HUDEP-2 (cell line): Measurements from ENCODE around the gene TRIM44.
"Not testable (repeated sequence)": the region's sequence is repeated elsewhere in the genome, so short reads cannot be mapped to it uniquely, and the experiment has no call there.

Experiments
- DNase-seq, 76 experiments: peaks; one replicate each; lab custom pipeline; 2025; ENCODE audit not compliant: unreplicated experiment in 76 of 76; lab: John Stamatoyannopoulos, UW

The TRIM44 gene

DNA sequence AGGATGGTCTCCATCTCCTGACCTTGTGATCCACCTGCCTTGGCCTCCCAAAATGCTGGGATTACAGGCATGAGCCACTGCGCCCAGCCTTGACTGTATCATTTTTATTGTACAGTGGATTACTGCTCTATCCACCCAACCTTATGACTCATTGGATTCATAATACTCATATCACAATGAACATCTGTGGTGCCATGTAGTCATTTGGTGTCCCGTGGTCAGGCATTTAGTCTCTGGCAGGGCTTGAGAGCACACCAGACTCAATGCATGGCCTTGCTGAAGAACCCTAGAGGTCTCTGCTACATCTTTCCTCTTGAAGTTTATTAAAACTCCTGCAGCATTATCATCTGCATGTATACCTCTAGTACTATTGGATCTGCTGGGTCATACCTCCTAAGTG, 183.3 kb downstream of the TRIM44 start:
- peak in 57 of 76 experiments; percentile 3 to 80 (median 39) for DNase-seq

DNA sequence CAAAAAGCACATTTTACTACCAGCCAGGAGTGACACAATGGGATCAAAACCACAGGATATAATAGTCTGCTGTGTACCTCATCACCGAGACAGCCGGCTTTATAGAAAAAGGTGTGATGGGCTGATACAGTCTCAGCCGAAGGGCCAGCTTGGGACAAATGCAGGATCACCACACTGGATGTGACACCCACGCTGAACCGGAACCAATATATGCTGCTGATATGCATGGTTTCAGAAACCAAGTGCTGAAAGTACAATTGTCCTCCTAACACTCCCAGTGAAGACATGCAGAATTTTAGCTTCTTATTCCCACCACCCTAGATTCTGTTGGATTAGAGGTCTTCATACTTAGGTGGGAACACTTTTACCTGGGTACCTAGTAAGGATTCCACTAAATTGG, 184.3 kb downstream of the TRIM44 start:
- no peak for DNase-seq

DNA sequence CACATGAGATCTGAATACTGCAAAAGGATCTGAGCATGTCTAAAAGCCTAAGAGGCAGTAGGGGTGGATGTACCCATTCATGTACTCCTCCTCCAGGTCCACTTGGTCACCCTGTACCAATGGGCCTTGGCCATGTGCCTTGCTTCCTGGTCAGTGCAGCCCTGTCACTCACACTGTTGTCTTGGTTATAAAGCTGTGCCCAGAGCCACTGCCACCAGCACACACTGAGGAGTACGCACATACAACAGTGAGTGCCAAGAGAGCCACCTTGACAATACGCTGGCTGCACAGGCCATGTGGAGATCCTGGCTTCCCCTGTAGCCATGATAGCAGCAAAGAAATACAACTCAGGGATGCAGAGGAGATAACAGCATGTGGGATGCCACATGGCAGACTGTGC, 184.9 kb downstream of the TRIM44 start:
- DNase-seq = no peak

DNA sequence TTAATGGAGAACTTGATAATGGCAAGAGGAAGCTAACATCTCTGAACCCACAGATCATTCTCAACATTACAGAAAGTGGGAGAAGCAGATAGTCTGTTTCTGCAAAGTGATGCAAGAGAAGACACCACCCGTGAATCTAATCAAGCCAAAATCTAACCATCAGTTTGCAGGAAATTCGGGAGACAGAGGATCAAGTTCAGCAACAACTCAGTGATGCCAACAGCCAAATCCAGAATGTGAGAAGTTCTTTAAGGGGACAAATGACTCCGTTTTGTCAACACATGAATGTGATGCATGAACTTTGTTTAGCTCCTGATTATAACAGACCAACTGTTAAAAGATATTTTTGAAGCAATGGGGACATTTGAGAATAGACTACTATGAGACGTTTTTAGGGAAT, 186.0 kb downstream of the TRIM44 start:
- no peak for DNase-seq

DNA sequence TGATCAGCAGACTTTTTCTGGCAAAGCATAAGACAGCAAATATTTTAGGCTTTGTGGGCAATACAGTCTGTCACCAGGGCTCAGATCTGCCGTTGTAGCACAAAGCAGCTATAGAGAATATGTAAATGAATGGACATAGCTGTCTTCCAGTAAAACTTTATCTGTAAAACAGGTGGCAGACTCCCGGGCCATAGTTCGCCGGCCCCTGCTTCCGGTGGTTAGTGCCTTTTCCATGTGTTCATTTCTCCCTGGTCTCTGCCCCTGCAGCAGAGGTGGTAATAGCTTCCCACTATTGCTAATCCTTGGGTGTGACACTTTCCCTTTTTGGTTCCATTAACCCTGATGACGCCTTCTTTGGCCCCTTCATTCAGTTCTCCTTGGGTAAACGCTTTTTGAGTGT, 187.6 kb downstream of the TRIM44 start:
- no peak for DNase-seq

DNA sequence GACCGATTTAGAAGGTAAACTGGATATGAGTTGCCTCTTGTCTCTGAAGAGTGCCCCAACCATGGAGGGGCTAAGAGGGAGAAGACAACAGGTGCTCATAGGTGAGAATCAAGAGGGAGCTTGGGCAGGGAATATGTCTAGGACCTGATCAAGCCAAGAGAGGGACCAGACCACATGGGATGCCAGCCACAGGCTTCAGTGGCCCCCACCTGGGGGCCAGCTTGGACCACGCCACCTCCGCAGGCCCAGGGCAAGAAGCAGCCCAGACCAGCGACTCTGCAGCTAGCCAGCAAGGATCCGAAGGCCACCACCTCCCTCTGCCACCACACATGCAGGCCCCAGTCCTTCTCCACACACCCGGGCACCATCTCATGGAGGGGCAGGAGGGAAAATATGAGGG, 188.8 kb downstream of the TRIM44 start:
- no peak for DNase-seq

DNA sequence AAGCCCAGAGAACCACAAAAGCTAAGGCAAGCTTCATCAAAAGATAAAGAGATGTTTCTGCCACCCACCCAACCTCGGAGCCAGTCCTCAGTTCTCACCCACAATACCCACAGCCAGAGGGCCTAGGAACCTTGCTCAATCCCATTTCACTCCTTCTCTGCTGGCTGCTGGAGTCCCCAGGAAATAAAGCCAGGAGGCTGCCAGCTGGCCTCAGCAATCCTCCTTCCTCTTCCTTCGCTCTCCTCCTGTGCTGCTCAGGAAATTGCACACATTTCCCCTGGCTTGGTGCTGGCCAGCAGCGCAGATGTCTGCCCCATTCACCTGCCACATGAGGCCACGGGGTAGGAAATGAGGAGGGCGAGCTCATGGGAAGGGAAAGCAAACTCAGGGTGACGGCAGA, 189.5 kb downstream of the TRIM44 start:
- DNase-seq = no peak

DNA sequence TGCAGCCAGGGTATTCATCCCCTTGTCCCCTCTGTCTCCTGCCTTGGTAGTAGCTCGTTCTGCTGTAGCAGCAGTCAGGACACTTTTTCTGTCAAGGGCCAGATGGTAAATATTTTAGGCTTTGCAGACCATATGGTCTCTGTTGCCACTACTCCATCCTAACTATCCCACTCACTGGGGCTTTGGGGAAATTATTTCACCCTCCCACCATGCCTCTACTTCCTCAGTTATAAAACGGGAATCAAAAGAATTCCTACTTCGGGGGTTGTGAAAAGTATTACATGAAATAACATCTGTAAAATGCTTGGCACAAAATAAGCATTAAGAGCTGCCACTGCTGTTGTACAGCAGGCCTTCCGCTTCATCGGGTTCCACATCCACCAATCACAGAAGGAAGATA, 191.4 kb downstream of the TRIM44 start:
- no peak for DNase-seq

DNA sequence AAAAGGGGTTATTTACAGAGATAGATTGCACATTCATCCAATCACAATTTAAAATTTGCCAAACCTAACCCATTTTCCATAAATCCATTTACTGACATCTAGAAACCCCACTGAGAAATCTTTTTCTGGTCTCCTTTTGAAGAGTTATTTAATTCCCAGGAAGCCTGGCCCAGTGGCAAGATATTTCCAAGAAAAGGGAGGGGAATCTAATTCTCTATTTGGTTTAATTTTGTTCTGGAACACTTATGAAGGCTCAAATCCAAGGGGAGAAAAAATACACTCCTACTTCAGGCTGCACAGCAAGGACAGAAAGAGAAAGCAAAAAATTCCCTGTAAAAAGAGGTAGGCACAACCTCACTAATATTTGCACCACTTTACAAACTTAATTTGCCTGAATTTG, 193.1 kb downstream of the TRIM44 start:
- no peak for DNase-seq

DNA sequence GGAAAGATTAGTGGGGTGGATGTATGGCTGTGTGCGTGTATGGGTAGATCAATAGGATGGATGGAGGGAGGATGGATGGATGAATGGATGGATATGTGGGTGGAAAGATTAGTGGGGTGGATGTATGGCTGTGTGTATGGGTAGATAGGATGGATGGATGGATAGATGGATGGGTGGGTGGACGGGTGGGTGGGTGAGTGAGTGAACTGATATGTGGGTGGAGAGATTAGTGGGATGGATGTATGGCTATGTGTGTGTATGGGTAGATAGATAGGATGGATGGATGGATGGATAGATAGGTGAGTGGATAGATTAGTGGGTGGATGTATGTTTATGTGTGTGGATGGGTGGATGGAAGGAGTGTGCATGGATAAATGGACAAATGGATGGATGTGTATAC, 193.7 kb downstream of the TRIM44 start:
- no peak for DNase-seq

DNA sequence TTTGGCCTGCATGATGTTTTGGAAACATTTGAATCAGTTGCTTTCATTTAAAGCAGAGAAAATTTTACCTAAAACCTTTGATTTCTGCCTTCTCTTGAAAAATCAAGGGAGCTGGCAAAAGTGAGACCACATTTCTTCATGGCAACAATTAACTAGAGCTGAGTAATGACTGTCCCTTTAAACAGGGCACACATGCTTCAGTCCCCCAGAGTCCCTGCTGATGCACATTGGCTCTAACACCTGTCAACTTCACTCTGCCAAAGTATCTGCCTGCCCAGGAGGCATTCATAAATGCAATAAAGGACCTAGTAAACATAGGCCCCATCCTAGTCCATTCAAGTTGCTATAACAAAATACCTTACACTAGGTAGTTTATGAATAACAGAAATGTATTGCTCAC, 194.2 kb downstream of the TRIM44 start:
- no peak for DNase-seq

DNA sequence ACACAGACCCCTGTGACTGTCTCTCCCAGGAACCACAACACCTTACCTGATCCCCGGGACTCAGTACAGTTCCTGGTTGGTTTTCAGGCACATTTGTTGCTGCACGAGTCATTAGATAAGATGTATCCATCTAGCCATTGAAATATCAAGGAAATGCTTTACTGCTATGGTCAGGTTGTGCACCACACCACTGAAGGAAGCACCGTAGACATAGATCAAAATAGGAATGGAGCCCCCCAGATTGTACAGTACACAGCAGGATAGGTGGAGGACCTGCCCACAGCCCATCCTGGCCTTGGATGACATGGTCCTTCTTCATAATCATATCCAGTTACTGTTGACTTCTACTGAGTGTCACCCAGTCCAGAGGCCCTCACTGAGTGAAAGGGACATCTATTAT, 195.3 kb downstream of the TRIM44 start:
- no peak for DNase-seq

DNA sequence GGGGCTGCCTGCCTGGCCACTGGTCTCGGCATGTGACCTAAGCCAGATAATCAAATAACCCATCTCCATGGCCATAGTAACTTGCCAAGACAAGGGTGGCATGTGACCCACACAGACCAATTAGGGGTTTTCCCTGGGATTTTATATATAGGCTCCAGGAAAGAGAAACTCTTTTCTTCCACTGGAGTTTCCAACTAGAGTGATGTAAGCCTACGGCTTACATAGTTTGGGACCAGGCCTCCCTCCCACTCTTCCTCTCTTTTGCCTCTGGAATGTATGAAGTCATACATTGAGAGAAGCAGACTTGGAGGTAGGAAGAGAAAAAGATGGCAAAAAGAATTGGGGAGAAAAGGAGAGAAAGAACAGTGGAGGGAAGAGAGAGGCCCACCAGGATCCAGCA, 196.7 kb downstream of the TRIM44 start:
- DNase-seq = no peak

DNA sequence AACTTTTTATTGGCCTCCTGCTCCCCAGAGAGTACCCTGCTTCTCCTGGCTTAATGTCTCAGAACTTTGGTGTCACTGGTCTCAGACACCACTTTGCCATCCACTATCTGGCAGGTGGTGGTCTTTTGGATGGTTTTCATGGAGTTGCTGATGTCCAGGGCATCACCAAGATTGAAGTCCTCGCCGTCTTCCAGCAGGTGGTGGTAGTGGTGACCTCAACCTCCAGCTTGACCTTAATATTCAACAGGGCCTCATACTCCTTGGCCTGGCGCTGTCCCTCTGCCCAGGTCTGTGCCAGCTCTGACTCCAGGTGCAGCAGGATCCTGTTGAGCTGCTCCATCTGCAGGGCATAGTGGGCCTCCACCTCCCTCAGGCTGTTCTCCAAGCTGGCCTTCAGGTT, 197.6 kb downstream of the TRIM44 start:
- not testable (repeated sequence) for DNase-seq

DNA sequence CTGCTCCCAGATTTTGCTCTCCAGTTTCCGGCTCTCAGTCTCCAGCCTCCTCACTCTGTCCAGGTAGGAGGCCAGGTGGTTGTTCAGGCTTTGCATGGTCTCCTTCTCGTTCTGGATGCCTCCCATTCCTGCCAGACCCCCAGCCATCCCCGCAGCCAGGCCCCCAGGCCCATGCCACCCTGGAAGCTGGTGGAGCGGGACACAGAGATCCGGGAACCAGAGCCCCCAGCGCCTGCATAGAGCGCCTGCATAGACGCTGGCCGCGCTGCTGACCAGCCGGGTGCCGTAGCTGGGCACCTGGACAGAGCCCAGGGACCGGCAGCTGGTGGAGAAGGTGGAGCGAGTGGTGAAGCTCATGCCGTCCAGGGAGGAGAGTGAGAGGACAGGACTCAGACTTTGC, 198.6 kb downstream of the TRIM44 start:
- no peak for DNase-seq

DNA sequence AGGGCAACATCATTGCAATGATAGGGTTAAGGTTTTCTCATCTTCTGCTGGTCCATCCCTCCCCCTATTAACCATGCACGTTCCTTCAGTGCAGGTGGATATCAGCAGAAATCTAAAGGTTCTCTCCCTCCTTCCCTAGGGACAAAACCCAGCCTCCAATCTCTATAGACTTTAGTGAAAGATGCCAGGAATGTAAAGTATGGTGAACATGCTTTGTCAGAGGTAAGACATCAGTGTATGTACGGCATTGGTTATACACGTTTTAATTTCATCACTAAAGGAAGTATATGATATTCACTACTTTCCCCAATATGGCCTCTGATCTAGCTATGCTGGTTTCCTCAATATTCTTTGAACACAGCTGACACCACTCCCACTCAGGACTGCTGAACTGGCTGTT, 200.1 kb downstream of the TRIM44 start:
- DNase-seq = no peak

DNA sequence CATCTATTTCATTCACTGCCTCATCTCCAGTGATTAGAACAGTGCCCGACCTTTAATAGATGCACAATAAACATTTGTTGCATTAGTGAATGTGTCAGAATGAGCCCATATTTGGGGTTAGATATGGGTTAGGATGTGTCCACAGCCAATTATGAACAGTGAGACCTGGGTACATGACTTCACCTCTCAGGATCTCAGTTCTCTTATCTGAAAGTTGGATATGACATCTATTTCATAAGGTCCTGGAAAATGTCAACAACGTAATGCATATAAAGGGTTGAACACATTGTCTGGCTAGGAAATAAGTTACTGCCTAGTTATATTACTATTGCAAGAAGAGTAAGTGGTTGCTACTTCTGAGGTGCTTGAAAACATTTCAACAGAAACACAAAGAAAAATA, 201.6 kb downstream of the TRIM44 start:
- DNase-seq = no peak

DNA sequence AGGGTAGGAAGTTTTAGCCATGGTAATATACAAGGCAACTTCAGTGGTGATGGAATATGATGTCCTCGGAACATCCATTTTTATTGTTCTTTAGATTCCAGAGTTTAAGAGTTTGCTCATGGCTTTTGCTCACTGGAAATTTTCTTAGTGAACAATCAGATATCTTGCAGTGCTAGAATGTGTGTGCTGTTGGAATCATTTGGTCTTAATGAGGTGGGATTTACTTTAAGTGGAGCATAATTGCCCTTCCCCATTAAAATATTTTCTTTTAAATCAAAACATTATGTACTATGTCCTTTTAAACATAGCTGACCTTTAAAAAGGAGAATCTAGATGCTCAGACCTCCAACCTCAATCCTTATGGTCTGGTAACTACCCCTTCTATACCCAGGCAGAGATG, 204.0 kb downstream of the TRIM44 start:
- DNase-seq = no peak
